Purkinje cell (primary cell): ENCODE results near the gene CD300LD. TPM values are rescaled to one million over a fixed set of nuclear protein-coding genes. Genes with fewer than 3 reads are reported as not detected.

Experiments used
- polyA plus RNA-seq: library from polyadenylated mRNA; unstranded; fragments of >200 nt; fragmentation: Nextera tagmentation; gene quantifications from 2 replicates; pipeline ENCODE4 v1.2.1, GENCODE V29; 2014

Gene CD300LD
- not detected in 2 replicates for polyA plus RNA-seq

DNA sequence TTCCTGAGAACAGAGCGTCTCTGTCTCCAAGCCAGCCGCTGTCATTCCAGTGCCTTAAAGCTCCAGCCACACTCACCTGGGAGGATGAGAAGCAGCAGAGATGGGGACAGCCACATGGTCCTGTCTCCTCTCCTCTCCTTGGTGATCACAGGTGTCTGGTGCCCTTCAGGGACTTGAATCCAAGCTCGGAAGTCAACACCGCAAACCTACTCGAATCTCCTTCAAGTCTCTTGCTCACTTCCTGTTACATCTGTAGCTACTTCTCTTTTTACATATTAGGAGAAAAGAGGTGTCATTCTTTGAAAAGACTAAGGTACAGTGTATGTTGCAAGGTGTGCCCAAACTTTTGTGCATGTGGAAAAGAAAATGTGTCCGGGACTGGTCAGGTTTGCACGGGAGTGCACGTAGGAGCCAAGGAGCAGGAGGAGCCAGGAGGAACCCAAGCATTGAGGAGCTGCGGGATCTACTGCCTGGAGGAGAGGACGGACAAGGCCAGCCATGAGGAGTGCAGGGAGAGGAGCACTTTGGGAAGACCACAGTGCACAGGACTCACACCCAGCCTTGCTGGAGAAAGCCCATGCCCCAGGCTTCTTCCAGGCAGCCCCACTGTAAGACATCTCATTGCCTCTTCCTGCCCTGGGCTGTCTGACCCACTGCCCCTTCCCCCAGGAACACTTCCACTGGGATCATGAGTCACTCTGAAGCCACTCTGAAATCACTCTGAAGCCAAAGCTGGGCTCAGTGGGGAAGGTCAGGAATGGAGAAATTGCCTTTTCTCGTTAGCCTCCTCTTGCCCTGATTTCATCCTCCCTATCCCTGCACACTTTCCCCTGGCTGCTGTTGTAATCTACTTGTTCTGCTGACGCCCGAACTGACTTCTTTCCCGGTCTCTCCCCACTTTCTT lies at the start of gene CD300LD:
Gene CD300LD, minus strand, starts transcription at position 197 of the 904 bp plus-strand sequence. Its CDS starts 81 bp downstream, at position 116.

DNA sequence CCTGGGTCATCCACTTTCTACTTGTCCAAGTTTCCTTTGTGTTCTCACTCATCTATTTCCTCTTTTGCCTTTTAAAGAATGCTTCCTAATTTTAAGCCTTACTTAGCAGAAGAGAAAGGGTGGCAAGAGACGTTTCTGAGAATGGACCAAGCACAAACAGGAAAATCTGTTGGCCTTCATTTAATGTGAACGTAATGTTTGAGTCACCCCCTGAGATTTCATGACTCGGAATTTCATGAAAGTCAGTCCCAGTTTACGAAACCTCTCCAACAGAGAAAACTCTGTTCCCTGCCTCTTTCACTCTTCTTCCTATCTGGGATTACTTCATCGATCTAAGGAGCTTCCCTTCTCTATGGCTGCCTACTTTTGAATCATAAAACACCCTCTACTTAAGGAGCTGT lies 31.6 kb upstream of the CD300LD start, which contains the start of gene CD300E:
Gene CD300E, minus strand, starts transcription at position 46 of the 401 bp plus-strand sequence. CDS start 117 bp downstream, outside the sequence.

DNA sequence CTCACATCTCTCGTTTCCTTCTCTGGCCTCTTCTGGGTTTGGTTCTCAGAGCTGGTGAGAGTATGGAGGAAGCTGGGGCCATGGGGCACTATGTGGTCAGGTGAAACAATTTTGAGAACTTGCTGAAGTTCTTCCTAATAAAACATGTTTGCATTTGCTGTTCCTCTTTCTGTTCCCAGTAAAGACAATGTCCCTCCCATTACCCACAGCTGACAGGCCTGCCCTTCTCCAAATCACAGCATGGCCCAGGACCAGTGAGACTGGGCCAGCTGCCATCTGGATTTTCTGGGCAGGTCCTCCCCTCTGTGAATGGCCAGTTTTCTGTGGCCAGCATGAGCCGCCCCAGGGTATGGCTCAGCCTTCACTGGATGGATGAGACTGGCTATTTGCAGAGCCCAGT lies 24.7 kb downstream of the CD300LD start, which contains the start of gene CD300H:
Gene CD300H, minus strand, starts transcription at position 113 of the 400 bp plus-strand sequence.

DNA sequence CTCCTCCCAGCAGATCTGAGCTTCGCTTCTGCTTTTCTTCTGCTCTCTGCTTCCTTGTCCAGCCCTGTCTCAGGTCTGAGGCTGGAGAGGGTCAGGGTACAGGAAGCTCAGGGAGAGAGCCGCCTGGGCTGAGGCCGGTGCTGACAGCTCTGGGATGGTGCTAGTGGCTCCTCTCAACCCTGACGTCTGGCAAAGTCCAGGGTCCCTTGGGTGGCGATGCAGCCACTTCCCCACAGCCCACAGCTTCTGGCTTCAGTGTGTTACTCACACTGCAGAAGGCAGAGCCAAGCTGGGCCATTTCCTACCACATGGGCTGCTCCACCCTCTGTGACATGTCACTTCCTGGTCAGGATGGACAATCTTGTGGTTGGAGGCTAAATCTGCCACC lies 46.2 kb downstream of the CD300LD start, which contains the start of gene CD300C:
Gene CD300C, minus strand, starts transcription at position 273 of the 388 bp plus-strand sequence. CDS start 333 bp downstream, outside the sequence.

DNA sequence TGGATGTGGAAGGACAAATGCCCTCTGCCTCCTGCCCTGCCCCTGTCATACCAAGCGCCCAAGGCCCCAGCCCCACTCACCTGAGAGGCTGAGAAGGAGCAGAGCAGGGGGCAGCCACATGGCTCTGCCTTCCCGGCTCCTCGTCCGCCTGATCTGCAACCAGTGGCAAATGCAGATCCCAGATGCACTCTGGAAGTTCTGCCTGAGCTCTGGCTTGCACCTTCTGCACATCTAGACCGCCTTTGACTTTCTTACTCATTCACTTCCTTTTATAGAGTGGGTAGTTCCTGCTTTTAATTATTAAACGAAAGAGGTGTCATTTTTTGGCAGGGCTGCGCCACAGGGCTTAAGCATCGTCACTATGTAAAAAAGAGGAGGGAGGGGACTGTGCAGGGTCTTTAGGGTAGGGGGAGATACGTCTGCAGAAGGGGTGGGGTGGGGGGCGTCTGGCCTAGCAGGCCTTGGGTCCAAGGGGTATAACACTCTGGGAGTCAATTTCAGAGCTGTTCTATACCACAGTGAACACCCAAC lies 60.8 kb downstream of the CD300LD start, which contains the start of gene CD300LB:
Gene CD300LB, minus strand, starts transcription at position 245 of the 531 bp plus-strand sequence. Its CDS starts 125 bp downstream, at position 120.

Other genes starting within 250 kb of the CD300LD start
- gene BTBD17, start 230.4 kb downstream of the CD300LD start, polyA plus RNA-seq, result 1.0 and 2.3 TPM in 2 replicates
- gene GPR142, start 224.8 kb downstream of the CD300LD start, polyA plus RNA-seq, result not detected in 2 replicates
- 2.0 and 2.9 TPM in 2 replicates for gene GPRC5C, start 160.2 kb downstream of the CD300LD start, polyA plus RNA-seq
- not detected in 2 replicates for gene CD300A, start 125.6 kb downstream of the CD300LD start, polyA plus RNA-seq
- not detected in 2 replicates for gene CD300LB, start 60.8 kb downstream of the CD300LD start, polyA plus RNA-seq
- gene CD300C, start 46.2 kb downstream of the CD300LD start, polyA plus RNA-seq, result not detected in 2 replicates
- not detected in 2 replicates for gene CD300H, start 24.8 kb downstream of the CD300LD start, polyA plus RNA-seq
- gene CD300E, start 31.5 kb upstream of the CD300LD start, polyA plus RNA-seq, result not detected in 2 replicates
- gene CD300LF, start 120.6 kb upstream of the CD300LD start, polyA plus RNA-seq, result not detected in 2 replicates
- 0.57 TPM in 1 of 2 replicates, not detected in the other for gene RAB37, start 145.0 kb upstream of the CD300LD start, polyA plus RNA-seq
- gene NHERF1, start 156.3 kb upstream of the CD300LD start, polyA plus RNA-seq, result 4.9 and 9.5 TPM in 2 replicates
- 6.0 and 6.2 TPM in 2 replicates for gene NAT9, start 184.1 kb upstream of the CD300LD start, polyA plus RNA-seq